C4-2B (cell line): ENCODE measurements around the gene SIL1.
A peak's percentile ranks its signal among the peaks of the same experiment; 100 is the strongest.

Experiments
- H3K27ac ChIP-seq: fragments of 450-650 bp; 2 replicates; pipeline ENCODE4 v1.5.1; 2017
- ZFX ChIP-seq: fragments of 450-650 bp; IDR thresholded peaks from 2 replicates; pipeline ENCODE4 v1.6.1; 2017
- TF ChIP-seq, protein P1 (sequence below): fragments of 450-650 bp; conservative IDR thresholded peaks from 2 replicates; pipeline ENCODE4 v1.5.1; 2017; ENCODE audit warnings: mild to moderate bottlenecking

The SIL1 gene

GRCh38 chr5:139068494-139069151 lies 129.5 kb downstream of the SIL1 start:
- H3K27ac ChIP-seq, result no peak overlapping the region
- TF ChIP-seq ZFX, result no peak
- TF ChIP-seq, protein P1, sequence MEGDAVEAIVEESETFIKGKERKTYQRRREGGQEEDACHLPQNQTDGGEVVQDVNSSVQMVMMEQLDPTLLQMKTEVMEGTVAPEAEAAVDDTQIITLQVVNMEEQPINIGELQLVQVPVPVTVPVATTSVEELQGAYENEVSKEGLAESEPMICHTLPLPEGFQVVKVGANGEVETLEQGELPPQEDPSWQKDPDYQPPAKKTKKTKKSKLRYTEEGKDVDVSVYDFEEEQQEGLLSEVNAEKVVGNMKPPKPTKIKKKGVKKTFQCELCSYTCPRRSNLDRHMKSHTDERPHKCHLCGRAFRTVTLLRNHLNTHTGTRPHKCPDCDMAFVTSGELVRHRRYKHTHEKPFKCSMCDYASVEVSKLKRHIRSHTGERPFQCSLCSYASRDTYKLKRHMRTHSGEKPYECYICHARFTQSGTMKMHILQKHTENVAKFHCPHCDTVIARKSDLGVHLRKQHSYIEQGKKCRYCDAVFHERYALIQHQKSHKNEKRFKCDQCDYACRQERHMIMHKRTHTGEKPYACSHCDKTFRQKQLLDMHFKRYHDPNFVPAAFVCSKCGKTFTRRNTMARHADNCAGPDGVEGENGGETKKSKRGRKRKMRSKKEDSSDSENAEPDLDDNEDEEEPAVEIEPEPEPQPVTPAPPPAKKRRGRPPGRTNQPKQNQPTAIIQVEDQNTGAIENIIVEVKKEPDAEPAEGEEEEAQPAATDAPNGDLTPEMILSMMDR, result no peak

GRCh38 chr5:139068060-139068459 lies 130.1 kb downstream of the SIL1 start:
- no peak for TF ChIP-seq ZFX
- TF ChIP-seq, protein P1, result no peak
- no peak overlapping the region for H3K27ac ChIP-seq

DNA sequence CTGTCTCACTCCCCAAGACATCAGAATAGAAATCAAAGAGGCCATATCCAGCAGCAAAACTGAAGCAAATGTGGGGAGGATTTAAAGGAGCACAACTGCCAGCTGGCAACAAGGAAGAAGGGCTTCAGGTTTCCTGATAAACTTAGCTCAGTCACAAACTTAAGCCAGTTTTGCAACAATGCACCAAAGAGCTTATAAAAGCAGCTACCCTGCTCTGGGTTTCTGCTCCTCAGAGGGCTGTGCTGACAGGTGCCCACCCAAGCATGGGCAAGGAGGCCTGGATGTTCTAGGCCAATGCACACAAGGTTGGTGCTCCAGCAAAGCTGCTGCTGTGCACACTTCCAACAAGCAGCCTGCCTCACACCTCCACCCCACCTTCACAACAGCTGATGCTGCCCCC lies 132.9 kb downstream of the SIL1 start:
- peak overlapping the region; percentile 84 for H3K27ac ChIP-seq
- TF ChIP-seq, protein P1, result no peak
- TF ChIP-seq ZFX, result no peak

- H3K27ac ChIP-seq, result peak overlapping the region; percentile 84
- TF ChIP-seq, protein P1, result no peak
- no peak for TF ChIP-seq ZFX
Measured at GRCh38 chr5:139064613-139065012, 133.6 kb downstream of the SIL1 start.

DNA sequence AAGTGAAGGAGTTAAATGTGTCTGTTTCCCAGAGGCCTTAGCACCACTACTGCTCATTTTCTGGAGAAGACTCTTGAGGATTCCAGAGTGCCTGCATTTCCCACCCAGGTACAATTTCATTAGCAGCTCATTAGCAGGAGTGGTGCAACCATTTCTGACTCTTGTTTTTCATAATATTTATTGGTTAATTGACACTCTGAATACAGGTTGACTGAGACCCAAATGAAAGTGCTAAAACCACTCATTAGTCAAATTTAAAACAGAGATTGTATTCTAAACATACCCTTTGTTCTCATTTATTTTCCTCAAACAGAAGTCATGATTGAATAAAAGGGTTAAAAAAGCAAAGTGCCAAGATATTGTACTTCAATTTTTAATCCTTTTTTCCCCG lies 134.5 kb downstream of the SIL1 start:
- peak overlapping the region; percentile 61; the same call in 1 of the 2 replicates for H3K27ac ChIP-seq
- TF ChIP-seq, protein P1, result no peak
- no peak for TF ChIP-seq ZFX

- H3K27ac ChIP-seq, result peak overlapping the region; percentile 61
- no peak for TF ChIP-seq ZFX
- TF ChIP-seq, protein P1, result no peak
Measured at GRCh38 chr5:139062910-139063663, 135.1 kb downstream of the SIL1 start.

GRCh38 chr5:139061856-139062255 lies 136.3 kb downstream of the SIL1 start:
- TF ChIP-seq, protein P1, result no peak
- 0 out of 2 replicates have a peak, but pooled peaks have one; percentile 1 for TF ChIP-seq ZFX
- H3K27ac ChIP-seq, result peak overlapping the region; percentile 61
